ENCODE results near the gene CCDC88C.
"Not testable (repeated sequence)": the region's sequence is repeated elsewhere in the genome, so short reads cannot be mapped to it uniquely, and the experiment has no call there.

CCDC88C gene, protein sequence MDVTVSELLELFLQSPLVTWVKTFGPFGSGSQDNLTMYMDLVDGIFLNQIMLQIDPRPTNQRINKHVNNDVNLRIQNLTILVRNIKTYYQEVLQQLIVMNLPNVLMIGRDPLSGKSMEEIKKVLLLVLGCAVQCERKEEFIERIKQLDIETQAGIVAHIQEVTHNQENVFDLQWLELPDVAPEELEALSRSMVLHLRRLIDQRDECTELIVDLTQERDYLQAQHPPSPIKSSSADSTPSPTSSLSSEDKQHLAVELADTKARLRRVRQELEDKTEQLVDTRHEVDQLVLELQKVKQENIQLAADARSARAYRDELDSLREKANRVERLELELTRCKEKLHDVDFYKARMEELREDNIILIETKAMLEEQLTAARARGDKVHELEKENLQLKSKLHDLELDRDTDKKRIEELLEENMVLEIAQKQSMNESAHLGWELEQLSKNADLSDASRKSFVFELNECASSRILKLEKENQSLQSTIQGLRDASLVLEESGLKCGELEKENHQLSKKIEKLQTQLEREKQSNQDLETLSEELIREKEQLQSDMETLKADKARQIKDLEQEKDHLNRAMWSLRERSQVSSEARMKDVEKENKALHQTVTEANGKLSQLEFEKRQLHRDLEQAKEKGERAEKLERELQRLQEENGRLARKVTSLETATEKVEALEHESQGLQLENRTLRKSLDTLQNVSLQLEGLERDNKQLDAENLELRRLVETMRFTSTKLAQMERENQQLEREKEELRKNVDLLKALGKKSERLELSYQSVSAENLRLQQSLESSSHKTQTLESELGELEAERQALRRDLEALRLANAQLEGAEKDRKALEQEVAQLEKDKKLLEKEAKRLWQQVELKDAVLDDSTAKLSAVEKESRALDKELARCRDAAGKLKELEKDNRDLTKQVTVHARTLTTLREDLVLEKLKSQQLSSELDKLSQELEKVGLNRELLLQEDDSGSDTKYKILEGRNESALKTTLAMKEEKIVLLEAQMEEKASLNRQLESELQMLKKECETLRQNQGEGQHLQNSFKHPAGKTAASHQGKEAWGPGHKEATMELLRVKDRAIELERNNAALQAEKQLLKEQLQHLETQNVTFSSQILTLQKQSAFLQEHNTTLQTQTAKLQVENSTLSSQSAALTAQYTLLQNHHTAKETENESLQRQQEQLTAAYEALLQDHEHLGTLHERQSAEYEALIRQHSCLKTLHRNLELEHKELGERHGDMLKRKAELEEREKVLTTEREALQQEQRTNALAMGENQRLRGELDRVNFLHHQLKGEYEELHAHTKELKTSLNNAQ (N-terminal part only)

DNA sequence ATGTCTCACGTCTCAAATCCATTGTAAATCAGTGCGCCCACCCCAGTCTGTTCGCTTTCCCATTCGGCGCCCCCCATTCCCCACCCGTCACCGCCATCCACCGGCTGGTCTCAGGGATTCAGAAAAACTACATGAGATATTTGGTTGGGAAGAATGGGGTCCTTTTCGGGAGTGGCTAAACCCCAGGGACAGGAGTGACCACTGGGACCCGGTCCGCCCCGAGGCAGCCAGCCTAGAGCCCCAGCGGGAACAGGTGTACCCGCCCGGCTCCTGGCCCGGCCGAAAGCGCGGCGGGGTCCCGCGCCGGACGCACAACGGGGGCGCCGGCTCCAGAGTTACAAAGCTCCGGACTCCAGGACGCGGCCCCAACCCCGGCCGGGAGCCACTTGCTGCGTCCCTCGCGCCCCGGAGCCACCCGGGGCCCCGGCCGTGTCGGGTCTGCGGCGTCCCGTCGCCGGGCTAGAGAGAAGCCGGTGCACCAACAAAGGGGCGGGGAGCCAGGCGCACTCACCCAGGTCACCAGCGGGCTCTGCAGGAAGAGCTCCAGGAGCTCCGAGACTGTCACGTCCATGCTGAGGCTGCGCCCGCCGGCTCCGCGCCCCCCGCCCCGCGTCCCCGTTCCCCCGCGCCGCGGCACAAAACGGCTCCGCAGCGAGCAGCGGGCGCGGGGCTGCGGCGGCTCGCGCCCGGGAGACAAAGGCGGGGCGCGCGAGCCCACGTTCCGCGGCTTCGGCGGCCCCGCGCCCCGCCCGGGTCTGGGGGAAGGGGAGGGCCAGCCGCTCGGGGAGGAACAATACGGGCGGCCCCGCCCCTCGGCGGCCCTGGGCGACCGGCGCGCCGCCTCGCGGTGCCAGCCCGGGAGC is at the start of gene CCDC88C:
Gene CCDC88C (minus strand): TSS at position 701 of the 863 bp plus-strand sequence. CDS start 130 bp downstream, at position 571.
- DNase-seq: peak; percentile 58

DNA sequence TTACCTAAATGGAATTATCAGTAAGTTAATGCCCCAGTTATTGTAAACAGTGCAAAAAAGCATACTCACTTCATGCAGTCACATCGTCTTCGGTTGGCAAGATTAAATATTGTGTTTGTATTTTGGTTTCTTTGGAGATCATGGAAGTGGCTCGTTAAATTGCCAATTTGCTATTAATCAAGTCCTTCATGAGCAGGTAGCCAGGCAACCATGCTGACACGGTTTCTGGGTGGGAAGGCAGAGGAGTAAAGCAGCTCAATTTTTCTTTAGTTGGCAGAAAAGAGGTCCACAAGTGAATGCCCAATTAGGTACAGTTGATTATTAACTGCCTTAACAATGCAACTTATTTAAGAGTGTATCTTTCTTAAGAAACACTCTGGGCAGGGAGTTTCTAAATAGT is 48.6 kb upstream of the CCDC88C start:
- DNase-seq: no peak

DNA sequence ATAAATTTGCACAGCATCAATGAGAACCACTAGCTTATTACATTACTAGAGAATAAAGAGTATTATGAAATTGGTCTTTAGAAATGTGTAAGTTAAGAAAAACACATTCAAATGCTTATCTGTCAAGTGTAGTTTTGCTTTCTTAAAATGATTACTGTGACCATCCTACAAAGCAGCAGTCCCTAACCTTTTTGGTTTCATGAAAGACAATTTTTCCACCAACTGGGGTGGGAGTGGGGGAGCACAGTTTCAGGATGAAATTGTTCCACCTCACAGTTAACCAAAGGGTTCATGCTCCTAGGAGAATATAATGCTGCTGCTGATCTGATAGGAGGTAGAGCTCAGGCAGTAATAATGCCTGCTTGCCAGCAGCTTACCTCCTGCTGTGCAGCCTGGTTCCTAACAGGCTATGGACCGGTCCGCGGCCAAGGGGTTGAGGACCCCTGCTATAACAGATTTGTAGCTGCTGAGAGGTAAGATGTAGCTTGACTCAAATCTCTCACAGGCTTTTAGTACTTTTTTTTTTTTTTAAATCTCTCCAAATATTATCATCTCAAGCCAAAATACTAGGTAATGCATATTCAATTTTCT is 47.1 kb upstream of the CCDC88C start:
- no peak for DNase-seq

DNA sequence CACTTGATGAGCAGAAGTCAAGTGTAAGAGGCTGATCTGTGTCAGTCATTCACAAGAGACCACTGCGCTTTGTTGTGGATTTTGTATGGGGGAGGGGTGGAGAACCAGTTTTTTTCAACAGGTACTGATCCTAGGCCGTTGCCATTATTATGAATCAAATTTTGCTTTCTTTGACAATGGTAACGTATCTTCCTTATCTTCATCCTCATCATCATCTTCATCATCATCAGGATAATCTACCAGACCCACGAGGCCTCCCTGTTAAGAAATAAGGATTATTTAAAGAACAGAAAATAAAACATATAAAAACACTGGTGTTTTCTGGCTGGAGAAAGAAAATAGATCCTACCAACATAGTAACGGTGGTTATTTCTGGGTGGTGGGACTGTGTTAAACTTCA is 41.0 kb upstream of the CCDC88C start:
- no peak for DNase-seq

DNA sequence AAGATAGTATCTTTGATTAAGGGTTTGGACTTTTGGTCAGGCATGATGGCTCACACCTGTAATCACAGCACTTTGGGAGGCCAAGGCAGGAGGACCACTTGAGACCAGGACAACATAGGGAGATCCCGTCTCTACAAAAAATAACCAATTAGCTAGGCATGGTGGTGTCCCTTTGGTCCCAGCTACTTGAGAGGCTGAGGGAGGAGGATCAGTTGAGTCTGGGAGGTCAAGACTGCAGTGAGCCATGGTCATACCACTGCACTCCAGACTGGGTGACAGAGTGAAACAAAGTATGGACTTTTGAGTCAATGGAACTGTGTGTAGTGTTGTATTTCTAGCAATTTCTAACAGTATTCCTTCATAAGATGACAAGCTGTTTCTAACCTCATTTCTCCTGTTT is 38.7 kb upstream of the CCDC88C start:
- DNase-seq: no peak

DNA sequence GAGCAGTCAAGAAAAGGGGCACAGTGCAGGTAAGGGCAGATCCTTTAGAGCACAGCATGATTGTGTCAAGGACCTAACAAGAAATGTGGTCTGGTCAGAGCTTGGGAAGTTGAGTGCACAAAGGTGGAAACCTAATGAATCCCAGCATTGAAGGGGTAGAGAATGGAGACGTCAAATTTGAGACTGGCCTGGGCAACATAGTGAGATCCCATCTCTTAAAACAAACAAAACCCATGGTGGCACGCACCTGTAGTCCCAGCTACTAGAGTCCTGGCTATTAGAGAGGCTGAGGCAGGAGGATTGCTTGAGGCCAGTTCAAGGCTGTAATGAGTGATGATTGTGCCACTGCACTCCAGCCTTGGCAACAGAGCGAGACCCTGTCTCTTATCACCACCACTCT is 37.0 kb upstream of the CCDC88C start:
- no peak for DNase-seq

DNA sequence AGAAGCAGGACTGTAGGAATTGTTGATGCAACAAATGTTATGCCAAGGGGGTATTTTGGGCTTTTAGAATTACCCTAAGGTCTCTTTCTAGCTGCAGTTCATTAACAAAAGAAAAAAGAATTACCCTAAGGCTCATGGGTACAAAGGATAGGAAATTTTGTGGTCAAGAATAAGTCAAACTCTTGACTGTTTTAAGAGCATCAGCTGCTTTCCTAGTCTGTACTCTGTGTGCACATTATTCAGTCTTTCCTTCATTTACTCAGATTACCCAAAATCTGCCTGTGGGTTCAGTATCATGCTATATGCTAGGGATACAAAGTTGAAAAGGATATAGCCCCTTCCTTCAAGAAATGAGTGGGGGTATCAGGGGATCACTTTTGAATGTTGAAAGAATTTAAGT is 36.5 kb upstream of the CCDC88C start:
- DNase-seq: no peak

DNA sequence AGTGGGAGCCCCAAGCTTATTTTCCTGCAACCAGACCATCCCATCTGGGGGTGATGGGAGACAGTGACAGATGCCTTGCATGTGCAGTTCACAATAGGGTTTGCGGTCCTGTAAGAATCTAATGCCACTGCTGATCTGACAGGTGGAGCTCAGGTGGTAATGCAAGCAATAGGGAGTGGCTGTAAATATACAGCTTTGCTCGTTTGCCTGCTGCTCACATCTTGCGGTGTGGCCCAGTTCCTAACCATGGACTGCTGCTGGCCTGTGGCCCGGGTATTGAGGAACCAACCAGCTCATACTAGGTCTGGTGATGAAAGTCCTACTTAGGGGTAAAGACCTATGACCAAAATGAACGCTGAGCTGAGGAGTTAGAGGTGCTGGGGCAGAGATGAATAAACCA is 36.1 kb upstream of the CCDC88C start:
- no peak for DNase-seq

DNA sequence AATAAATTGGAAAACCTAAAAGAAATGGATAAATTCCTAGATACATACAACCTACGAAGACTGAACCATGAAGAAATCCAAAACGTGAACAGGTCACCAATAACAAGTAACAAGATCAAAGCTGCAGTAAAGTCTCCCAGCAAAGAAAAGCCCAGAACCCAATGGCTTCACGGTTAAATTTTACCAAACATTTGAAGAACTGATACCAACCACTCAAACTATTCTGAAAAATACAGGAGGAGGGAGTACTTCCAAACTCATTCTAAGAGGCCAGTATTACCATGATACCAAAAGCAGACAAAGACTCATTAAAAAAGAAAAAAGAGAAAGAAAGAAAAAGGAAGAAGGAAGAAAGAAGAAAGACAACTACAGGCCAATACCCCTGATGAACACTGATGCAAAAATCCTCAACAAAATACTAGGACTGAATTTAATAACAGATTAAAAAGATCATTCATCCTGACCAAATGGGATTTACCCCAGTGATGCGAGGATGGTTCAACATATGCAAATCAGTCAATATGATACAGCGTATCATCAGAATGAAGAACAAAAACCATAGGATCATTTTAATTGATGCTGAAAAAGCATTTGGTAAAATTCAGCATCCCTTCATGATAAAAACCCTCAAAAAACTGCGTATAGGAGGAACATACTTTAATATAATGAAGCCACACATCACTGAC is 26.9 kb upstream of the CCDC88C start:
- no peak for DNase-seq

DNA sequence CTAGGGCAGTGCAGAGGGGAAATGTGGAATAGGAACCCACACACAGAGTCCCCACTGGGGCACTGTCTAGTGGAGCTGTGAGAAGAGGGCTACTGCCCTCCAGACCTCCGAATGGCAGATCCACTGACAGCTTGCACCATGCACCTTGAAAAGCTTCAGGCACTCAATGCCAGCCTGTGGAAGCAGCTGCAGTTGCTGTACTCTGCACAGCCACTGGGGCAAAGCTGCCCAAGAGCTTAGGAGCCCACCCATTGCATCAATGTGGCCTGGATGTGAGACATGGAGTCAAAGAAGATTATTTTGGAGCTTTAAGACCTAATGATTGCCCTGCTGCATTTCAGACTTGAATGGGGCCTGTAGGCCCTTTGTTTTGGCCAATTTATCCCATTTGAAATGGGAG is 21.7 kb upstream of the CCDC88C start:
- no peak for DNase-seq

DNA sequence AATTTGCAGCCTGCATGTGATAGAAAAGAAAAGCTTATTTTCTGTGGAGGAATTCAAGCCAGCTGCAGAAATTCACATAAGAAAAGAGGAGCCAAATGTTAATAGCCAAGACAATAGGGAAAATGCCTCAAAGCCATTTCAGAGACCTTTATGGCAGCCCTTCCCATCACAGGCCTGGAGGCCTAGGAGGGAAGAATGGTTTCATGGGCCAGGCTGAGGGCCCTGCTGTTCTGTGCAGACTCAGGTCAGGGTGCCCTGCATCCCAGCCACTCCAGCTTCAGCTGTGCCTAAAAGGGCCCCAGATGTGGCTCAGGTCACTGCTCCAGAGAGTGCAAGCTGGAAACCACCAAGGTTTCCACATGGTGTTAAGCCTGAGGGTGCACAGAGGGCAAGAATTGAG is 21.2 kb upstream of the CCDC88C start:
- no peak for DNase-seq

DNA sequence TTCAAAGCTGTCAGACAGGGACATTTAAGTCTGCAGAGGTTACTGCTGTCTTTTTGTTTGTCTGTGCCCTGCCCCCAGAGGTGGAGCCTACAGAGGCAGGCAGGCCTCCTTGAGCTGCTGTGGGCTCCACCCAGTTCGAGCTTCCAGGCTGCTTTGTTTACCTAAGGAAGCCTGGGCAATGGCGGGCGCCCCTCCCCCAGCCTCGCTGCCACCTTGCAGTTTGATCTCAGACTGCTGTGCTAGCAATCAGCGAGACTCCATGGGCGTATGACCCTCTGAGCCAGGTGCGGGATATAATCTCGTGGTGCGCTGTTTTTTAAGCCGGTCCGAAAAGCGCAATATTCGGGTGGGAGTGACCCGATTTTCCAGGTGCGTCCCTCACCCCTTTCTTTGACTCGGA is 18.6 kb upstream of the CCDC88C start:
- not testable (repeated sequence) for DNase-seq

DNA sequence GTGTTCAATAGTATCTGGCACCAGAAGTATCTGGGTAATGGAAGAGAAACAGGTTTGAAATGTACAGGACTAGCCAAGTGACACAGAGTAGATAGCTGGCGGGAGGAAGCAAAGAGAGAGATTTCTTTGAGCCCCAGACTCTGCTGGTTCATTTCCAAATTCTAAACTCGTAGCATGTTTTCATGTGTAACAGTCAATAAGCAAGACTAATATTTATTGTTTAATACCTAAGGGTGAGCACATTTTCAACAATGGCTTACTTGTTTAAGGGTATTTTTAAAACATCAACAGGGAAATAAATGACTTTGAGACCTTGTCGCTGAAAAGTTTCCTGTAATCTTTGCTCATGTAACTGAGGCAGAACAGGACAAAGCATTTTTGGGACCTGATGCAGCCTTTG is 11.8 kb upstream of the CCDC88C start:
- no peak for DNase-seq

DNA sequence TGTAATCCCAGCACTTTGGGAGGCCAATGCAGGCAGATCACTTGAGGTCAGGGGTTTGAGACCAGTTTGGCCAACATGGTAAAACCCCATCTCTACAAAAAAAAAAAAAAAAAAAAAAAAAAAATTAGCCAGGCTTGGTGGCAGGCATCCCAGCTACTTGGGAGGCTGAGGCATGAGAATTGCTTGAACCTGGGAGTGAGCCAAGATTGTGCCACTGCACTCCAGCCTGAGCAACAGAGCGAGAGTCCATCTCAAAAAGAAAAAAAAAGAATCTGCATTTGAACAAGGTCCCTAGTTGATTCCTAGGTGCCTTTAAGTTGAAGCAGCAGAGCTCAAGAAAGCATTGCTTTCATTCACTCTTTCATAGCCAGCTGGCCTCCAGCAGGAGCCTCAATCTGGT is 11.3 kb upstream of the CCDC88C start:
- DNase-seq: not testable (repeated sequence)

DNA sequence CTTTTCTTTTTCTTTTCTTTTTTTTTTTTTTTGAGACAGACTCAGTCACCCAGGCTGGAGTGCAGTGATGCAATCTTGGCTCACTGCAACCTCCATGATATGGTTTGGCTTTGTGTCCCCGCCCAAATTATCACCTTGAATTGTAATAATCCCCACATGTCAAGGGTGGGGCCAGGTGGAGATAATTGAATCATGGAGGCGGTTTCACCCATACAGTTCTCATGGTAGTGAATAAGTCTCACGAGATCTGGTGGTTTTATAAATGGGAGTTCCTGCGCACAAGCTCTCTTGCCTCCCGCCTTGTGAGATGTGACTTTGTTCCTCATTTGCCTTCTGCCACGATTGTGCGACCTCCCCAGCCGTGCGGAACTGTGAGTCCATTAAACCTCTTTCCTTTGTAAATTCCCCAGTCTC is 7.9 kb upstream of the CCDC88C start:
- not testable (repeated sequence) for DNase-seq

DNA sequence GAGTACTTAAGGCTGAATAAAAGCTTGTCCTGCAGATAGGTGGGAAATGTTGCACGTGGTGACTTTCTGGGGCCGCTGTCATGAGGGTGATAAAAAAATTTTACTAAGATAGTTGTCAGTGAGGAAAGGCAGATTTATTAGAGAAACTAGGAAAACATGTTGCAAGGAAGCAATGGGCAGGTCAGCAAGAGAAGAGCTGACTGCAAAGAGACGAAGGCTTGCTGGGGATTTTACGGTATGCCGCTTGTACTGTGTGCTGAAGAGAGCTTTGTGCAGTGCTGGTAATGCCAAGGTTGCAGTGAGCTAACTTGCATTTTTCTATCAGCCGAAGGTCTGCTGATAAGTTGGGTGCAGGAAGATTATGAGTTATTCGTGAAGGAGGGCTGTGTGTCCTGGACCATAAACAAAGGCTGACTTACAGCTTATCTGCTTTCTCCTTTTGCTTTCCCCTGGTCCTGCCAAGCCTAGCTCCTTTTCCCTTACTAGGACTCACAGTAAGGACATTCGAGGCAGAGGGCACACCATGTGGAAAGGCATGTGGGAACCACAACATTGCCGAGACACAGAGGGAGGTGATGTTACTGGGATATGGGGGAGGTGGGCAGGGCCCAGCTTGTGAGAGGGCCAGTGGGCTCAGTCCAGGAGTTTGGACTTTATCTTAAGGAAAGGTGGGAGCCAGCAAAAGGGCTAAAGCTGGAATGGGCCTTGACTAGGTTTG is 7.4 kb upstream of the CCDC88C start:
- no peak for DNase-seq

DNA sequence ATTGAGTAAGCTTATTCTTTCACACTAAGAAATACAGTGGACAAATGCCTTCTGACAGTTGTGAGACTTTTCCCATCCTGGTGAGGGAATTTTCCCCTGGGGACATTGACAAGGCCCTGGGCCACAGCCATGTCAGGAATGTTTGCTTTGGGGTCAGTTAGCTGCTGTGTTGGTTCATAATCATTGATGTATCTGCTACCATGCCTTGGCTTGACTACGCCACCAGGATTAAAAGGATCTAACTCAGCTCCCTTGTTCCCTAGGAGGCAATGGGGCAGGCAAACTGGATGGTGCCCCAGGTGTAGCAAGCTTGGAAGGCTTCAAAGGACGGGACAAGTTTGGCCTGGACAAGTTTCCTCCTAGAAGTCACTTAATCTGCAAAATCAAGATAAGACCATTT is 3.1 kb upstream of the CCDC88C start:
- no peak for DNase-seq

DNA sequence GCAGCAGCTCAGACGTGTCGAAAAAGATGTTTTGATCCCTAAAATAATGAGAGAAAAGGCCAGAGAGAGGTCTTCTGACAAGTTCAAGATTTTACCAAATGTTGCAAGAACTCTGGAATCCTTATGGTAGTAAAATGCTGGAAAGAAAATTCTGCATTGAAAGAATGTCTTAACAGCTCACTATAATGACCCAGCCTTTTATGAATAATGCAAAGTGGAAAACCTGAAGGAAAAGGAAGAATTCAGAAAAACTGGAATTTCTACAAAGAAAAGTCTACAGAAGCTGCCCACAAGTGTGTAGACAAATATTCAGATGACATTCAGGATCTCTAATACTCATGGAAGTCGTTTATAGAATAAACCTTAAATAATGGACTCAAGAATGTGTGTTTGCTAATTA is 1.8 kb upstream of the CCDC88C start:
- DNase-seq: no peak

DNA sequence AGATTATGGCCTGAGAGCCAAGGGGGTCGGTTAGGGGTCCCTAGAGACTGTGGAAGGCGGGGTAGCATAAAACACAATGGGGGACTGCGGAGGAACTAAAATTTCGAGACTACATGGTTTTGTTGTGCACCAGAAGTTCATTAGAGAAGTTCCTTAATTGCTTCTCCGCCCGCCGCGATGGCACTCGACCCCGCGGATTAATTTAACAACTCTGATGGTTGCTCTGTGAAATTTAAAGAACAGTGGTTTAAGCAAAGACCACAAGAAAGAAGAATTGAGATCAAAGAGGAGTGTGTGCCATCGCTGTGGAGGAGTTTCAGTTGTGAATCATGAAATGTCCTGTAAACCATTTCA is 1.4 kb upstream of the CCDC88C start:
- no peak for DNase-seq

DNA sequence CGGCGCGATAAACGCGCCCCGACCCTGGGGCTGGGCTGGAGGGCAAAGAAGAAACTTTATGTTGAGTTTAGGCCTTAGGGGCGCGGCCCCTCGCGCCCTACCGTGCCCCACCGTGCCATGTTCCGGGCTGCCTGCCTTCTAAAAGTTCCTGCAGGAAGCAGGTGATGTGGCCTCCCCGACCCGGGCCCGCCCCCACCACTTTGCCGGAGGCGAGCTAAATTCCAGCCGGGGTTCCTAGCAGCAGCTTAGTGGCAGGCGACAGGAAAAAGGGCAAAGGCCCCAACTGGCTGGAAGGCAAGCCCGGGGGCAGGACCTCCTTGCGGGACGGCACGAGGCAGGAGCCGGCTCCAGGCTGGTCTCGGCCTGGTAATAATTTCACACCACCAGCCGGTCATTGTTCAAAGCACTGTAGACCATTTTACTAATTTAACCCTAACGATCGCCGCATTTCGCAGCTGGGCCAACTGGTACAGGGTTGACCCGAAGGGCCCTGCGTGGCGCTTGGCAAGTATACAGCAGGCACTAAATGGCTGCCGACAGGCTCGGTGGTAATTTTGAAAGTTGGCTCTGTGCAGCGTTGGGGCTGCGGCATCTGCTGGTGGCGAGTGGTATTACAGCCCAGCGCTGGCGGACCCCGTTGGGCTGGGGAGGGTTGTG is 895 bp upstream of the CCDC88C start:
- no peak for DNase-seq

Data from 8988T (cell line).